AG08396 (cell line): ENCODE measurements around the gene CELA2B.
A peak's percentile ranks its signal among the peaks of the same experiment; 100 is the strongest.
"Not testable (repeated sequence)": the region's sequence is repeated elsewhere in the genome, so short reads cannot be mapped to it uniquely, and the experiment has no call there.

Source experiments
- DNase-seq: peaks from one replicate; pipeline ENCODE4 v3.0.0; 2012; ENCODE audit warnings: low spot score, mixed read lengths

CELA2B gene

GRCh38 chr1:15475752-15476314, at the start of gene CELA2B:
Gene CELA2B (plus strand): TSS chr1:15476104. CDS start chr1:15476126, 22 bp downstream.
- no peak for DNase-seq

DNA sequence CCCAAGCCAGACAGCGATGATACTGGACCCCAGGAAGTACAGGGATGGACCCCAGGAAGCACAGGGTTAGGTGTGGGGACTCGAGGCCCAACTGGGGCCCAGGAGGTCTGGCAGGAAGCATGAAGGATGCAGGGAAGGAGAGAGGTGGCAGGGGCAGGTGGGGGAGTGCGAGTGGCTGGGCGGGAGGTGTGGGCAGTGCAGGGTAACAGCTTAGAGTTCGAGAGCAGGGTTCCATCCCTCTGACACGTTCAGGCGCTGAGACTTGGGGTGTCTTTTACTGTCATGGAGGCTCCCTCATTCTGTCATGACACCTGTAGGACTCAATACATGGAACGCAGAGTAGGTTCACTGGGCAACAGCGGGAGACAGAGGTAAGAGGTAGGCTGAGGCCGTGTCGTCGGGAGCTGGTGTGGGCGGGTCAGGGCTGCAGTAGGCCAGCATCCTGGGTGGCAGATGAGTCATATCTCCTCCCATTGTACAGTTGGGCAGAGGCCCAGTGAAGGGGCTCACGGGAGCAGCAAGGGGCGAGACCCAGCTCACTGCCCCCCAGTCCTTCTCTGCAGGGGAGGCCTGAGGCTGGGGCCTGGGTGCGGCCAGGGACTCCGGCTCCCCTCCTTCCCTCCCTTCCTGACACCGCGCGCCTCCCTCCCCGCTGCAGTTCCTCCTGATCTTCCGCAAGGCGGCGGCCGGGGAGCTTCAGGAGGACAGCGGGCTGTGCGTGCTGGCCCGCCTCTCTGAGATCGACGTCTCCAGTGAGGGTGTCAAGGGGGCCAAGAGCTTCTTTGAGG, 49.2 kb upstream of the CELA2B start:
- DNase-seq = no peak

DNA sequence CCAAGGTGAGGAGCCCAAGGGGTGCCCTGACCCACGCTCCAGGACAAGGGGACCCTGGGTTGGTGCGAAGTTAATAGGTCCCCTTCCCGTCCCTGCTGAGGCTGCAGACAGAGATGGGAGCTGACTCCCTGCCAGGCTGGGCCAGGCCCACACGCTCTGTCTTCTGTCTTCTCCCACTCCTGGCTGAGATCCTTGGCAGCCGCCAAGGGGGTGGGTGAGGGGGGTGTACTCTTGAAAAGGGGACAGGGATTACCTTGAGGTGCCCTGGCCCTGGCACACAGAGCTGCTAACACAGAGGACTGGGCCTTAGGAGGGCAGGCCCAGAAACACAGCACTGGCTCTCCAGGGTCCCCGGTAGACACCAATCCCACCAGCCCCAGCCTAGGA, 48.6 kb upstream of the CELA2B start:
- DNase-seq = no peak

- not testable (repeated sequence) for DNase-seq
Observed at GRCh38 chr1:15428252-15428651, 47.7 kb upstream of the CELA2B start.

DNA sequence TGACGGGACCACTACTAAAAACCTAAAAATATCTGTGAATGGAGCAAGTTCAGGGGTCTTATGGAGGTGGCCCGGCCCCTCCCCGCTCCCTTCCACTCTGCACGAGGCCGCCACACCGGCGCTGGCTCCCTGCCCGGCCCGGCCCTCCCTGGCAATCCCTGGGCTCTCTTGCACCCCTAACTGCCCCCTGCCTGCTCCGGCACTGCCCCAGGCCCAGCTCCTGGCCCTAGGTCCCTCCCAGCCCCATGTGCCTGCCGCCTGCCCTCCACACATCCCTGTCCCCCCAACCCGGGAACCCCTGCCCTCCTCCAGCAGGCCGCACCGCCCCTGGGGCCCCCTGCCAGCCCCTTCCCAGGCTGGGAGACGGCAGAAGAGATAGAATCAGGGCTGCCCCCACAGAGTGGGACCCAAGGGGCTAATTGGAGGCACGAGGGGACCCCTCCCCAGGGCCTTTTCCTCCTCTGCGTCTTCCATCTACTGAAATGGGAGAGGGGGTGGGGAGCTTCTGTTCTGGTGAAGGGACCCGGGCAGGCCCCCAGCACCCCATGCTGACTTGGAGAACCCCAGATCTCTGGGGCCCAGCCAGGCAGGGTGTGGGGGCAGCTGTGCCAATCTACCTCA, 47.0 kb upstream of the CELA2B start:
- DNase-seq = no peak

- DNase-seq = peak; percentile 65
Observed at GRCh38 chr1:15429701-15430149, 46.2 kb upstream of the CELA2B start.

DNA sequence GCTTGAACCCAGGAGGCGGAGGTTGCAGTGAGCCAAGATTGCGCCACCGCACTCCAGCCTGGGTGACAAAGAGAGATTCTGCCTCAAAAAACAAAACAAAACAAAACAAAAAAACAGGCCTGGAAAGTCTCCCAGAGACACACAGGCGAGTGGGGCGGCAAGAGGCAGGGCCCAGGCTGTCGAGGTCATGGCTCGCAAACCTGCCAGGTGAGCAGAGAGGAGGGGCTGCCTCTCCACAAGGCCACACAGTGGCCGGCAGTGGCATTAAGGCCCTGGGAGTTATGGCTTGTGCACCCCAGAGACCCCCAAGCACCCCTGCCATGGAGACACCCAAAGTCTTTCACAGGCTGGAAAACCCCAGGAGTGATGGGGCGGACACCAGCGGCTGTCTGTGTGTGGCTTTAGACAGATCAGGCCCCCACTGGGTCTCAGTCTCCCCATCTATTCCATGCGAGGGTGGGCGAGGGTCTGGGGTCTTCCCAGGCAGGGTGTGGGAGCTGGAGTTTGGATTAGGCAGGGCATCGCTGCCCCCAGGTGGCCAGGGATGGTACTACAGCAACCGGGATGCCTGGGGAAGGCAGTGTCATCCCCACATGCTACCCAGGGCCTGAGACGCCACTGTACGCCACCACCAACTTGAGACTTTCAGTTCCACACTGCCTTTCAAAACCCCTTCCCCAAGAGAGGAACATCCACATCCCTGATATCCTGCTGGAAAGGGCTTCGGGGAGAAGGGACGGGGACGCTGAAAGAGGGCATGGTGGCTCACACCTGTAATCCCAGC, 44.9 kb upstream of the CELA2B start:
- peak; percentile 86 for DNase-seq

- no peak for DNase-seq
Observed at GRCh38 chr1:15431571-15431948, 44.3 kb upstream of the CELA2B start.

GRCh38 chr1:15432324-15432723, 43.6 kb upstream of the CELA2B start:
- no peak for DNase-seq

GRCh38 chr1:15433471-15433870, 42.4 kb upstream of the CELA2B start:
- DNase-seq = no peak

DNA sequence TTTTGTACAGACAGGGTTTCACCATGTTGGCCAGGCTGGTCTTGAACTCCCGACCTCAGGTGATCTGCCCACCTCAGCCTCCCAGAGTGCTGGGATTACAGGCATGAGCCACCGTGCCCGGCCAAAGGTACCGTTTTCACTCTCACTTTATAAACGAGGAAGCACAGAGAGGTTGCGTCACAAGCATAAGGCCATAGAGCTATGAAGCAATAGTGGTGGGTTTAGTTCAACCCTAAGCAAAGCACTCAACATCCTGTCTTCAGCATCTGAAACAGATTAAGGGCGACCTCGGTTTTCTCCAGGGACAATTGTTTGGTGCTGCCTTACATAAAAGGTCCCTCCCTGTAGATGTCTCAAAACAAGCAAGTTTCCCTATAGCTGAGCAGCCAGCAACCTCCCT, 41.2 kb upstream of the CELA2B start:
- DNase-seq = not testable (repeated sequence)

DNA sequence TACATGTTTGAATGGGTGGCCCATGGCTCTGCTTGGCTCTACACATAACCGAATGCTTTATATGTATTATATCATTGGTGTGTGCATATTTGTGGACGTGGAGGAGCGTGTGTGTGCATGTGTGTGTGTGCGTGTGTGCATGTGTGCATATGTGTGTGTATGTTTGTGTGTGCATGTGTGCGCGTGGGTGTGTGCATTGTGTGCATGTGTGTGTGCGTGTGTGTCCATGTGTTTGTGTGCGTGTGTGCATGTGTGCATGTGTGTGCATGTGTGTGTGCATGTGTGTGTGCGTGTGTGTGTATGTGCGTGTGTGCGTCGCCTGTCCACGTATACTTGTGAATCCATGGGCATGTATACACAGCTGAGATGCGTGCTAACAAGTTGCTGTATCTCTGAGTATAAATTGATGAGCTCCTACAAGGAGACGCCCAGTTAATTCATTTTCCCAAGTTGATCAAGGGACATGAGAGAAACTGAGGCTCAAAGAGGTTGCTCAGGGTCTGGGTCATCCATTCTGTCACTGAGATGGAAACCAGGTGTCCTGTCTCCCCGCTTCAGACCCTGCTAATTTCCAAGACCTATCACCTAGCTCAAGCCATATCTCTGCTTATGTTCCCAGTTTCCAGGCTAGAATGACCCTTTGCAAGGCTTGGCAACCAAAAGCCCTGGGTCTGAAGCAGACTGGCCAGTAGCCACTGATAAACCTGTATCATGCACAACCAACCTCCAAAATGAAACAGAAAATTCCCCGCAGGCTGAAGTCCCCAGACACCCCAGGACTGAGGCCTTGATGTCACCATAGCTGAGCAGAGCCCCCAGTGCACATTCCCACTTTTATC, 40.4 kb upstream of the CELA2B start:
- no peak for DNase-seq

DNA sequence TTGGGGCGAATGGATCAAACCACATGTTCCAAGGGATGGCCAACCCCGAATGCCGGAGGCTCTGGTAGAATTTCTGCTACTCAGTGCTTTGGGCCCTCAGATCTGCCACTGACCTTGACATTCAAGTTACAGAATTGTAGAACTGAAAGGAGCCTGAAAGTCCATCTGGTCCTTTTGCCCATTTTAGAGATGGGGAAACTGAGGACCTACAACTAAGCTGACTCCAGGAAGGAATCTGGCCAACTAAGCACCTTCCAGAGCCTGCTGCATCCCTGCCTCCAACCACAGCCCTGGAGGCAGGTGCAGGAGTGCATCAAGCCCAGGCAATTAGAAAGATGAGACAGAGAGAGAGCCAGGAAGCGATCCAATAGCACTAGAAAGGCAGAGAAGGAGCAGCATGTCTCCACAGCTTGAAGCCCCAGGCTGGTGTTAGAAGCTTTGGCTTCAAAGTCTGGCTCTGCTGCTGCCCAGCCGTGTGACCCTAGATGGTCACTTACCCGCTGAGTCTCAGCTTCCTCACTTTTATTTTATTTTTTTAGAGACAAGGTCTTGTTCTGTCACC, 38.9 kb upstream of the CELA2B start:
- no peak for DNase-seq

DNA sequence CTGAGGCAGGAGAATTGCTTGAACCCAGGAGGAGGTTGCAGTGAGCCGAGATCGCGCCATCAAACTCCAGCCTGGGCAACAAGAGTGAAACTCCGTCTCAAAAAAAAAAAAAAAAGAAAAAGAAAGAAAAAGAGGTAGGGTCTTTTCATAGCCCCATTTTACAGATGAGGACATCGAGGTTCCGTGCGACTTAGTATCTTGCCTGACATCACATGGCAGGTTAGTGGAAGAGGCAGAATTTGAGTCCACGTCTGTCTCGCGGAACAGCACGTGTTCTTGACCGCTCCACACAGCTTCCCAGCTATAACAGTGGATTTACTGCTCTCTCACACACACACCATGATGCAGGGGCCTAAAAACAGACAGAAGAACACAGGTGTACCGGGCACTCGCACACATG, 36.6 kb upstream of the CELA2B start:
- no peak for DNase-seq

GRCh38 chr1:15440357-15440756, 35.5 kb upstream of the CELA2B start:
- no peak for DNase-seq

DNA sequence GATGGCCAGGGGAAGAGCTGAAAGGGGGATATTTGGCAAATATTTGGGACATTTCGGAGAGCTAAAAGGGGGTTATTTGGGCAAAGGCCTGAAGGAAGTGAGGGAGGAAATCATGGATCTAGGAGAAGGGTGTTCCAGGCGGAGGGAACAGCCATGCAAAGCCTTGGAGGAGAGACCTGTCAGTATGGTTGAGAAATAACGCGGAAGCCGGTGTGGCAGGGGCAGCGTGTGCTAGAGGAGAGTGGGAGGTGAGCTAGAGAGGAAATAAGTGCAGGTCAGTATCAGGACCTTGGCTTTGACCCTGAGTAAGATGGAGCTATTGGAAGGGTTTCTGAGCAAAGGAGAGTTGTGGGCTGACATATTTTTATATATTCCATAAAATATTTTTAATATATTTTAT, 34.7 kb upstream of the CELA2B start:
- no peak for DNase-seq

- DNase-seq = no peak
Observed at GRCh38 chr1:15442119-15442518, 33.8 kb upstream of the CELA2B start.

GRCh38 chr1:15442759-15443158, 33.1 kb upstream of the CELA2B start:
- DNase-seq = no peak

DNA sequence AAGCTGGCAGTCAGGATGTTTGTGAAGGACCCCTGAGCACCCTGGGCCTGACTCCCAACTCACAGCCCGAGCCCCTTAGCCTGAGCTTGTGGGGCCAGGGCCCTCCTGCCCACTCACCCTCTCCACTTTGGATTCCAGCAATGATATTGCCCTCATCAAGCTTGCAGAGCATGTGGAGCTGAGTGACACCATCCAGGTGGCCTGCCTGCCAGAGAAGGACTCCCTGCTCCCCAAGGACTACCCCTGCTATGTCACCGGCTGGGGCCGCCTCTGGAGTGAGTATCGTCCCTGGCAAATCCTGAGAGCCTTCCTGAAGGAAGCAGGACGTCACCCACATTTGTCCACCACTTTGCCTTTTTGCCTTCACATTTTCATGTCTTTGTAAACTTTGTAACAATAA, 32.6 kb upstream of the CELA2B start:
- DNase-seq = no peak

- DNase-seq = no peak
Observed at GRCh38 chr1:15444468-15445389, 31.2 kb upstream of the CELA2B start.
